ENCODE results near the gene PTH1R. TPM values are rescaled to one million over a fixed set of nuclear protein-coding genes. Genes with fewer than 3 reads are reported as not detected.

The PTH1R gene
- polyA plus RNA-seq, 1 of the 3 experiments (the other 2 are of a cell fraction): 0.07 TPM

DNA sequence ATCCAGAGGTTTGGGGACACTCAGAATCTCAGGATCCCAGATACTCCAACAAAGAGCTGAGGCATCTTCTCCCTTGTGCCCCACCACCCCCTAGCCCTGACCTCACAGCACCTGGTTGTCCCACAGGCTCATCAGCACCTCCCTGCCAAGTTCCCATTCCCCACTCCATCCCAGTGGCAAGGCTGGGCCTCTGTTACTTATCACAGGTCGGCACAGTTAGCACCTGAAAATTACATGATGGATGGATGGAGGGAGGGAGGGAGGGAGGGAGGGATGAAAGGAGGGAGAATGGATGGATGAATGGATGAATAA is 27.1 kb upstream of the PTH1R start:
- Histone ChIP-seq H3K9me2 (no peaks in the 10 kb centered on the region), H3K9me3 (no peaks in the 10 kb centered on the region), H3K4me1 (ENCODE audit: control insufficient read depth in 1 of 2, insufficient read depth in 2 of 2, low read depth in 1 of 2, low read length in 1 of 2) (peaks cover 0 to 21% of the 10 kb centered on the region in 2 experiments; a peak in 2 of 4 replicates), H4K20me1 (ENCODE audit: insufficient read depth) (no peaks in the 10 kb centered on the region), H3K27me3 (ENCODE audit: insufficient read depth) (no peaks in the 10 kb centered on the region; the same call in 1 of the 2 replicates), H3F3A (replicated peaks; ENCODE audit: insufficient read depth) (no peaks in the 10 kb centered on the region), H2AFZ (ENCODE audit: low read depth) (no peak overlapping the region), H3K4me2 (no peak overlapping the region), H3K79me2 (ENCODE audit: insufficient read depth) (no peaks in the 10 kb centered on the region), H3K4me3 (ENCODE audit: low read depth in 2 of 2, low read length in 1 of 2) (no peak overlapping the region), H3K9ac (no peak overlapping the region), H3K36me3 (replicated peaks in 1 of 2; ENCODE audit: control insufficient read depth in 1 of 2, insufficient read depth in 2 of 2, low read length in 1 of 2) (no peaks in the 10 kb centered on the region), H3K27ac (ENCODE audit: low read depth in 2 of 2, low read length in 1 of 2) (no peak overlapping the region)
- ChIA-PET POLR2A (no interaction called here), CTCF (interaction anchor here (0.9 to 8.4 kb wide), 5 partner anchors 14 to 362 kb away, joined by 3 to 72 read pairs (median 69); no protein-coding TSS in a partner anchor)
- 35% methylated on average over 1 of the region's 1 CpG for WGBS (ENCODE audit: low lambda C conversion rate)
- DNase-seq: no peak
- TF ChIP-seq FOXM1 (IDR thresholded peaks at IDR 0.05; ENCODE audit: low read depth) (no peak), MXI1 (IDR thresholded peaks at IDR 0.05; ENCODE audit: low read depth, low read length) (no peak), CHD2 (IDR thresholded peaks at IDR 0.05; ENCODE audit: low read length, partially characterized antibody) (no peak), JUND (IDR thresholded peaks at IDR 0.05) (no peak)
- TF ChIP-seq, protein P1, sequence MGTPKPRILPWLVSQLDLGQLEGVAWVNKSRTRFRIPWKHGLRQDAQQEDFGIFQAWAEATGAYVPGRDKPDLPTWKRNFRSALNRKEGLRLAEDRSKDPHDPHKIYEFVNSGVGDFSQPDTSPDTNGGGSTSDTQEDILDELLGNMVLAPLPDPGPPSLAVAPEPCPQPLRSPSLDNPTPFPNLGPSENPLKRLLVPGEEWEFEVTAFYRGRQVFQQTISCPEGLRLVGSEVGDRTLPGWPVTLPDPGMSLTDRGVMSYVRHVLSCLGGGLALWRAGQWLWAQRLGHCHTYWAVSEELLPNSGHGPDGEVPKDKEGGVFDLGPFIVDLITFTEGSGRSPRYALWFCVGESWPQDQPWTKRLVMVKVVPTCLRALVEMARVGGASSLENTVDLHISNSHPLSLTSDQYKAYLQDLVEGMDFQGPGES (IDR thresholded peaks at IDR 0.05; ENCODE audit: low read depth, low read length): no peak
- TF ChIP-seq, protein P2, sequence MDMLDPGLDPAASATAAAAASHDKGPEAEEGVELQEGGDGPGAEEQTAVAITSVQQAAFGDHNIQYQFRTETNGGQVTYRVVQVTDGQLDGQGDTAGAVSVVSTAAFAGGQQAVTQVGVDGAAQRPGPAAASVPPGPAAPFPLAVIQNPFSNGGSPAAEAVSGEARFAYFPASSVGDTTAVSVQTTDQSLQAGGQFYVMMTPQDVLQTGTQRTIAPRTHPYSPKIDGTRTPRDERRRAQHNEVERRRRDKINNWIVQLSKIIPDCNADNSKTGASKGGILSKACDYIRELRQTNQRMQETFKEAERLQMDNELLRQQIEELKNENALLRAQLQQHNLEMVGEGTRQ (IDR thresholded peaks at IDR 0.05; ENCODE audit: borderline replicate concordance, low read depth, low read length): no peak

DNA sequence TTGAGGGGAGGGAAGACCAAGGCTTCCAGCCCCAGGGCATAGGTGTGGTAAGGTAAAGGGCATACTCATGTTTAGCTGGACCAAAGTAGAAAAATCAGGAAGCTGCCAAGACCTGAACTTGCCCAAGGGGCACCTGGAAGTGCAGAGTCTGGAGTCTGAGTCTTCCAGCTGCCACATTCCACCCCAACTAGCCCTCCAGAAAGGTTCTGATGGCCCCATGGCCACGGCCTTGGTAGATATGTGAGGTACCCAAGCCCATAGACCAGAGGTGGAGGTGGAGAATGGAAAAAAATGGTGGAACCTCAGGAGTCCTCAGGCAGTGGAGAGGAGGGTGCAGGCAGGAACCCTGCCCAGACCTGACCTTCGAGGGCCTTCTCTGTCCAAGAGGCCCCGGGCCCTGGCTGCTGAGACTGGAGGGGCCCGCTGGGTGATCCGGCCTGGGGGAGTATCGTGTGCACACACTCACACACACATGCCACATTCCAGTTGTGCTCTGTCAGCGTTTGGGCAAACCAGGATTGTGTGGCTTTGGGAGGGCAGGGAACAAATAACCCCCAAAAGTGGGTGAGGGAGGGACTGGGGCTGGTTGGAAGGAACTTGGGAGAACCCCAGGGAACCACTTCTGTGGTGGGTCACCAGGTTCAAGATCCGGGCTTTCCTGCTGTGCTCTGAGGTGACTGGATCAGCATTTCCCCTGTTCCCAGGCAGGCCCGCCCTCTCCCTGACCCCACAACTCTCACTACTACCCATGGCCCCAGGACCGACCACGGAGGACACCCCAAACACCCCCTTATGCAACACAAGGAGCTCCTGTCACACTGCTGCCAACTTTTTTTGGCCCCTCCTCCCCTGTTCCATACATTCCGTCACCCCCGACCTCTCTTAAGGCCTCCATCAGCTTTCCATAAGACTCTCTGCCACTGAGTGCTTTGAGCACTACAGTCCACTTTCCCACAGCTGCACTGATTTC is 25.9 kb upstream of the PTH1R start:
- Histone ChIP-seq H3K4me1 (ENCODE audit: control insufficient read depth in 1 of 2, insufficient read depth in 2 of 2, low read depth in 1 of 2, low read length in 1 of 2) (peaks cover 0 to 13% of the 10 kb centered on the region in 2 experiments; a peak in 2 of 4 replicates), H3K27ac (ENCODE audit: low read depth in 2 of 2, low read length in 1 of 2) (no peak overlapping the region), H3K9me2 (no peaks in the 10 kb centered on the region), H3K9ac (no peak overlapping the region), H3K36me3 (replicated peaks in 1 of 2; ENCODE audit: control insufficient read depth in 1 of 2, insufficient read depth in 2 of 2, low read length in 1 of 2) (no peaks in the 10 kb centered on the region), H3K4me3 (ENCODE audit: low read depth in 2 of 2, low read length in 1 of 2) (no peak overlapping the region), H3F3A (replicated peaks; ENCODE audit: insufficient read depth) (no peaks in the 10 kb centered on the region), H3K27me3 (ENCODE audit: insufficient read depth) (no peaks in the 10 kb centered on the region; the same call in 1 of the 2 replicates), H2AFZ (ENCODE audit: low read depth) (no peak overlapping the region), H3K4me2 (no peak overlapping the region), H3K79me2 (ENCODE audit: insufficient read depth) (no peaks in the 10 kb centered on the region), H3K9me3 (no peaks in the 10 kb centered on the region), H4K20me1 (ENCODE audit: insufficient read depth) (no peaks in the 10 kb centered on the region)
- TF ChIP-seq JUND (IDR thresholded peaks at IDR 0.05) (no peak), GABPA (IDR thresholded peaks at IDR 0.05; ENCODE audit: low read depth) (no peak), ELF1 (IDR thresholded peaks at IDR 0.05) (no peak), MEF2A (IDR thresholded peaks at IDR 0.05; ENCODE audit: borderline replicate concordance, low read depth) (no peak), NRF1 (IDR thresholded peaks at IDR 0.05; ENCODE audit: low read depth, low read length) (no peak), TCF12 (IDR thresholded peaks at IDR 0.05) (no peak), TAF1 (IDR thresholded peaks at IDR 0.05; ENCODE audit: borderline replicate concordance, low read depth, low read length) (no peak), RXRA (IDR thresholded peaks at IDR 0.05; ENCODE audit: borderline replicate concordance, low read depth) (no peak), FOXJ3 (CRISPR knock-in tag; IDR thresholded peaks at IDR 0.05) (no peak), POLR2AphosphoS5 (IDR thresholded peaks at IDR 0.05; ENCODE audit: low read depth, low read length) (no peak), MXI1 (IDR thresholded peaks at IDR 0.05; ENCODE audit: low read depth, low read length) (no peak), CHD2 (IDR thresholded peaks at IDR 0.05; ENCODE audit: low read length, partially characterized antibody) (no peak)
- TF ChIP-seq, protein P3, sequence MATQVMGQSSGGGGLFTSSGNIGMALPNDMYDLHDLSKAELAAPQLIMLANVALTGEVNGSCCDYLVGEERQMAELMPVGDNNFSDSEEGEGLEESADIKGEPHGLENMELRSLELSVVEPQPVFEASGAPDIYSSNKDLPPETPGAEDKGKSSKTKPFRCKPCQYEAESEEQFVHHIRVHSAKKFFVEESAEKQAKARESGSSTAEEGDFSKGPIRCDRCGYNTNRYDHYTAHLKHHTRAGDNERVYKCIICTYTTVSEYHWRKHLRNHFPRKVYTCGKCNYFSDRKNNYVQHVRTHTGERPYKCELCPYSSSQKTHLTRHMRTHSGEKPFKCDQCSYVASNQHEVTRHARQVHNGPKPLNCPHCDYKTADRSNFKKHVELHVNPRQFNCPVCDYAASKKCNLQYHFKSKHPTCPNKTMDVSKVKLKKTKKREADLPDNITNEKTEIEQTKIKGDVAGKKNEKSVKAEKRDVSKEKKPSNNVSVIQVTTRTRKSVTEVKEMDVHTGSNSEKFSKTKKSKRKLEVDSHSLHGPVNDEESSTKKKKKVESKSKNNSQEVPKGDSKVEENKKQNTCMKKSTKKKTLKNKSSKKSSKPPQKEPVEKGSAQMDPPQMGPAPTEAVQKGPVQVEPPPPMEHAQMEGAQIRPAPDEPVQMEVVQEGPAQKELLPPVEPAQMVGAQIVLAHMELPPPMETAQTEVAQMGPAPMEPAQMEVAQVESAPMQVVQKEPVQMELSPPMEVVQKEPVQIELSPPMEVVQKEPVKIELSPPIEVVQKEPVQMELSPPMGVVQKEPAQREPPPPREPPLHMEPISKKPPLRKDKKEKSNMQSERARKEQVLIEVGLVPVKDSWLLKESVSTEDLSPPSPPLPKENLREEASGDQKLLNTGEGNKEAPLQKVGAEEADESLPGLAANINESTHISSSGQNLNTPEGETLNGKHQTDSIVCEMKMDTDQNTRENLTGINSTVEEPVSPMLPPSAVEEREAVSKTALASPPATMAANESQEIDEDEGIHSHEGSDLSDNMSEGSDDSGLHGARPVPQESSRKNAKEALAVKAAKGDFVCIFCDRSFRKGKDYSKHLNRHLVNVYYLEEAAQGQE (IDR thresholded peaks at IDR 0.05; ENCODE audit: low read depth, low read length): no peak
- TF ChIP-seq, protein P4, sequence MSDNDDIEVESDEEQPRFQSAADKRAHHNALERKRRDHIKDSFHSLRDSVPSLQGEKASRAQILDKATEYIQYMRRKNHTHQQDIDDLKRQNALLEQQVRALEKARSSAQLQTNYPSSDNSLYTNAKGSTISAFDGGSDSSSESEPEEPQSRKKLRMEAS (IDR thresholded peaks at IDR 0.05; ENCODE audit: low read depth): no peak
- TF ChIP-seq, protein P5, sequence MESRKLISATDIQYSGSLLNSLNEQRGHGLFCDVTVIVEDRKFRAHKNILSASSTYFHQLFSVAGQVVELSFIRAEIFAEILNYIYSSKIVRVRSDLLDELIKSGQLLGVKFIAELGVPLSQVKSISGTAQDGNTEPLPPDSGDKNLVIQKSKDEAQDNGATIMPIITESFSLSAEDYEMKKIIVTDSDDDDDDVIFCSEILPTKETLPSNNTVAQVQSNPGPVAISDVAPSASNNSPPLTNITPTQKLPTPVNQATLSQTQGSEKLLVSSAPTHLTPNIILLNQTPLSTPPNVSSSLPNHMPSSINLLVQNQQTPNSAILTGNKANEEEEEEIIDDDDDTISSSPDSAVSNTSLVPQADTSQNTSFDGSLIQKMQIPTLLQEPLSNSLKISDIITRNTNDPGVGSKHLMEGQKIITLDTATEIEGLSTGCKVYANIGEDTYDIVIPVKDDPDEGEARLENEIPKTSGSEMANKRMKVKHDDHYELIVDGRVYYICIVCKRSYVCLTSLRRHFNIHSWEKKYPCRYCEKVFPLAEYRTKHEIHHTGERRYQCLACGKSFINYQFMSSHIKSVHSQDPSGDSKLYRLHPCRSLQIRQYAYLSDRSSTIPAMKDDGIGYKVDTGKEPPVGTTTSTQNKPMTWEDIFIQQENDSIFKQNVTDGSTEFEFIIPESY (IDR thresholded peaks at IDR 0.05; ENCODE audit: borderline replicate concordance, low read depth): no peak
- WGBS (ENCODE audit: low lambda C conversion rate): 57% methylated on average over 9 of the region's 13 CpGs
- CTCF ChIA-PET: interaction anchor here (0.9 to 8.4 kb wide), 6 partner anchors 13 to 363 kb away, joined by 3 to 72 read pairs (median 21); no protein-coding TSS in a partner anchor
- POLR2A ChIA-PET: no interaction called here
- no peak for DNase-seq

Measured in SK-N-SH (cell line).